H9 (cell line): ENCODE data around the gene OTULINL. TPM values are rescaled to one million over a fixed set of nuclear protein-coding genes. Genes with fewer than 3 reads are reported as not detected.

Experiments used
- DNase-seq: peaks from one replicate; pipeline ENCODE4 v3.0.0-alpha.2; 2017
- H2AFZ ChIP-seq: one replicate; pipeline ENCODE4 v1.6.1; 2013; ENCODE audit warnings: mild to moderate bottlenecking, low read length, control low read depth, moderate library complexity
- H2AK5ac ChIP-seq: 2 replicates; pipeline ENCODE4 v1.6.1; 2013; ENCODE audit warnings: low read length, control low read depth, mixed read lengths; ENCODE audit not compliant: insufficient read length
- H2BK120ac ChIP-seq: one replicate; pipeline ENCODE4 v1.6.1; 2013; ENCODE audit warnings: low read depth, mild to moderate bottlenecking, low read length, control low read depth, inconsistent platforms; ENCODE audit not compliant: poor library complexity, severe bottlenecking
- H2BK12ac ChIP-seq: 2 replicates; pipeline ENCODE4 v1.6.1; 2013; ENCODE audit warnings: low read length, control low read depth, mixed read lengths, low read depth; ENCODE audit not compliant: insufficient read length
- H2BK15ac ChIP-seq: 2 replicates; pipeline ENCODE4 v1.6.1; 2013; ENCODE audit warnings: low read depth, low read length, control low read depth
- H2BK20ac ChIP-seq: one replicate; pipeline ENCODE4 v1.6.1; 2013; ENCODE audit warnings: low read depth, mild to moderate bottlenecking, low read length, control low read depth, inconsistent platforms; ENCODE audit not compliant: poor library complexity, severe bottlenecking
- H2BK5ac ChIP-seq: 2 replicates; pipeline ENCODE4 v1.6.1; 2013; ENCODE audit warnings: low read length, control low read depth, mixed read lengths; ENCODE audit not compliant: insufficient read length
- H3K14ac ChIP-seq: 2 replicates; pipeline ENCODE4 v1.6.1; 2013; ENCODE audit warnings: low read length, control low read depth; ENCODE audit not compliant: insufficient read depth
- H3K18ac ChIP-seq: 2 replicates; pipeline ENCODE4 v1.6.1; 2013; ENCODE audit warnings: low read depth, mild to moderate bottlenecking, mixed read lengths, low read length, control low read depth; ENCODE audit not compliant: insufficient read length
- H3K23ac ChIP-seq: 2 replicates; pipeline ENCODE4 v1.6.1; 2013; ENCODE audit warnings: low read length, control low read depth, mixed read lengths, low read depth; ENCODE audit not compliant: insufficient read length
- H3K23me2 ChIP-seq: 2 replicates; pipeline ENCODE4 v1.6.1; 2013; ENCODE audit warnings: low read depth, mild to moderate bottlenecking, mixed read lengths, low read length, control low read depth; ENCODE audit not compliant: insufficient read length, poor library complexity, severe bottlenecking
- H3K27ac ChIP-seq: 2 replicates; pipeline ENCODE4 v1.5.1; 2013; ENCODE audit warnings: low read length, control low read depth, mixed read lengths, low read depth; ENCODE audit not compliant: insufficient read length
- H3K27me3 ChIP-seq: 2 replicates; pipeline ENCODE4 v1.6.1; 2013; ENCODE audit warnings: low read length, control low read depth, inconsistent platforms; ENCODE audit not compliant: insufficient read depth
- H3K4ac ChIP-seq: 2 replicates; pipeline ENCODE4 v1.6.1; 2013; ENCODE audit warnings: low read depth, mild to moderate bottlenecking, control low read depth, inconsistent platforms, low read length, moderate library complexity
- H3K4me1 ChIP-seq: 2 replicates; pipeline ENCODE4 v1.6.1; 2013; ENCODE audit warnings: low read length, control low read depth, inconsistent platforms; ENCODE audit not compliant: insufficient read depth
- H3K4me2 ChIP-seq: 2 replicates; pipeline ENCODE4 v1.6.1; 2013; ENCODE audit warnings: low read length, control low read depth, mixed read lengths; ENCODE audit not compliant: insufficient read length, insufficient read depth
- H3K56ac ChIP-seq: 2 replicates; pipeline ENCODE4 v1.6.1; 2013; ENCODE audit warnings: low read depth, mild to moderate bottlenecking, mixed read lengths, low read length, control low read depth; ENCODE audit not compliant: insufficient read length
- H3K79me1 ChIP-seq: 2 replicates; pipeline ENCODE4 v1.6.1; 2013; ENCODE audit warnings: low read depth, mild to moderate bottlenecking, moderate library complexity, low read length, control low read depth, inconsistent platforms; ENCODE audit not compliant: insufficient read depth, poor library complexity, severe bottlenecking
- H3K79me2 ChIP-seq: 2 replicates; pipeline ENCODE4 v1.6.1; 2013; ENCODE audit warnings: low read length, control low read depth, inconsistent platforms; ENCODE audit not compliant: insufficient read depth
- H3K9ac ChIP-seq: 2 replicates; pipeline ENCODE4 v1.6.1; 2013; ENCODE audit warnings: low read length, control low read depth, mixed read lengths; ENCODE audit not compliant: insufficient read length; ENCODE audit errors: extremely low read depth
- H3K9me3 ChIP-seq: one replicate; pipeline ENCODE4 v1.6.1; 2013; ENCODE audit warnings: low read depth, low read length, inconsistent platforms; ENCODE audit not compliant: control insufficient read depth
- H3T11ph ChIP-seq: one replicate; pipeline ENCODE4 v1.6.1; 2013; ENCODE audit warnings: mild to moderate bottlenecking, low read length, control low read depth, inconsistent platforms
- H4K20me1 ChIP-seq: one replicate; pipeline ENCODE4 v1.6.1; 2013; ENCODE audit not compliant: control insufficient read depth, insufficient read length, insufficient read depth
- H4K5ac ChIP-seq: 2 replicates; pipeline ENCODE4 v1.6.1; 2013; ENCODE audit warnings: low read depth, mild to moderate bottlenecking, mixed read lengths, low read length, control low read depth; ENCODE audit not compliant: insufficient read length
- H4K8ac ChIP-seq: replicated peaks from 2 replicates; pipeline ENCODE4 v1.6.1; 2013; ENCODE audit warnings: low read length, control low read depth, mixed read lengths, low read depth; ENCODE audit not compliant: insufficient read length
- H4K91ac ChIP-seq: 2 replicates; pipeline ENCODE4 v1.6.1; 2013; ENCODE audit warnings: low read depth, mild to moderate bottlenecking, moderate library complexity, mixed read lengths, low read length, control low read depth; ENCODE audit not compliant: insufficient read length
- H3K27ac Mint-ChIP-seq, 3 experiments: 2 replicates in 2 of 3; 3 replicates in 1 of 3; pipeline ENCODE4 v1.8.0; 2020 to 2021; ENCODE audit warnings: mixed read lengths in 3 of 3, mild to moderate bottlenecking in 1 of 3, moderate library complexity in 1 of 3
- H3K27me3 Mint-ChIP-seq: 2 replicates; pipeline ENCODE4 v1.8.0; 2021; ENCODE audit warnings: low read depth, mild to moderate bottlenecking, moderate library complexity, mixed read lengths
- H3K36me3 Mint-ChIP-seq, 3 experiments: 2 replicates in 2 of 3; 3 replicates in 1 of 3; pipeline ENCODE4 v1.8.0; 2020 to 2021; ENCODE audit warnings: low read depth in 3 of 3, mixed read lengths in 3 of 3; ENCODE audit not compliant: insufficient read depth in 1 of 3
- H3K4me1 Mint-ChIP-seq, 2 experiments: 2 replicates each; pipeline ENCODE4 v1.8.0; 2020; ENCODE audit warnings: mixed read lengths in 2 of 2
- H3K4me3 Mint-ChIP-seq, 2 experiments: 2 replicates in 1 of 2; 3 replicates in 1 of 2; pipeline ENCODE4 v1.8.0; 2020 to 2021; ENCODE audit warnings: mild to moderate bottlenecking in 2 of 2, mixed read lengths in 2 of 2, moderate library complexity in 1 of 2
- H3K9me3 Mint-ChIP-seq, 2 experiments: 2 replicates in 1 of 2; 3 replicates in 1 of 2; pipeline ENCODE4 v1.8.0; 2020; ENCODE audit warnings: mild to moderate bottlenecking in 2 of 2, mixed read lengths in 2 of 2, moderate library complexity in 1 of 2
- CTCF ChIP-seq: fragments of 200-600 bp; sonication (generic); conservative IDR thresholded peaks from 3 replicates; pipeline ENCODE4 v1.8.0; 2021; ENCODE audit warnings: antibody characterized with exemption, mild to moderate bottlenecking
- WGBS: extraction: QIAGEN DNeasy Blood & Tissue Kit; methylation state at CpG from one replicate; pipeline ENCODE4 v1.1.7; 2013; ENCODE audit warnings: missing lambda C conversion rate, low lambda C conversion rate, mixed read lengths; ENCODE audit not compliant: insufficient read length; ENCODE audit errors: extremely low coverage; 5-methylcytosine and 5-hydroxymethylcytosine counted together
- total RNA-seq: library from RNA; stranded (reverse); gene quantifications from 2 replicates; pipeline ENCODE4 v1.2.1, GENCODE V29; 2021

OTULINL gene
- total RNA-seq, 1 experiment from 2014 or later = 7.5 TPM

- Histone ChIP-seq H3K4me2 (no peak overlapping the region), H3K14ac (no peak overlapping the region), H3T11ph (no peak overlapping the region), H4K5ac (no peak overlapping the region), H2BK20ac (no peak overlapping the region), H3K9me3 (no peaks in the 10 kb centered on the region), H3K56ac (no peak overlapping the region), H3K23me2 (peaks cover 3% of the 10 kb centered on the region), H3K18ac (no peak overlapping the region), H2AFZ (no peak overlapping the region), H3K79me1 (no peaks in the 10 kb centered on the region), H3K9ac (no peak overlapping the region), H3K27ac (no peak overlapping the region), H3K27me3 (no peaks in the 10 kb centered on the region; the same call in 1 of the 2 replicates), H4K91ac (no peak overlapping the region), H4K20me1 (no peaks in the 10 kb centered on the region), H3K4ac (no peak overlapping the region), H3K23ac (no peak overlapping the region), H4K8ac (no peak overlapping the region), H2BK5ac (no peak overlapping the region), H2BK15ac (no peak overlapping the region), H3K4me1 (no peaks in the 10 kb centered on the region), H2AK5ac (no peak overlapping the region), H2BK120ac (no peak overlapping the region), H3K79me2 (no peaks in the 10 kb centered on the region), H2BK12ac (no peak overlapping the region)
- H3K27me3 Mint-ChIP-seq = peaks cover 39% of the 10 kb centered on the region
- no CpG with 5 or more reads among the region's 7 CpGs for WGBS
- DNase-seq = no peak
- H3K9me3 Mint-ChIP-seq = peaks cover 5 to 11% of the 10 kb centered on the region in 2 experiments; a peak in 4 of 5 replicates
- no peak overlapping the region for H3K4me3 Mint-ChIP-seq
- H3K27ac Mint-ChIP-seq = no peak overlapping the region
- TF ChIP-seq CTCF = no peak
- H3K4me1 Mint-ChIP-seq = peaks cover 10 to 11% of the 10 kb centered on the region in 2 experiments
- peaks cover 0 to 18% (median 5%) of the 10 kb centered on the region in 3 experiments; a peak in 4 of 7 replicates for H3K36me3 Mint-ChIP-seq
Observed at GRCh38 chr5:14584848-14585247, 3.3 kb downstream of the OTULINL start.
